HepG2 (cell line): ENCODE measurements around the gene CCDC121. TPM values are rescaled to one million over a fixed set of nuclear protein-coding genes. Genes with fewer than 3 reads are reported as not detected.
A peak's percentile ranks its signal among the peaks of the same experiment; 100 is the strongest.

Experiments used
- DPF2 ChIP-seq: sonication (generic); formaldehyde crosslinking; IDR thresholded peaks from 2 replicates; pipeline ENCODE4 v1.4.0; 2020; ENCODE audit warnings: mild to moderate bottlenecking, low read depth, missing genetic modification reagents, borderline replicate concordance
- GATAD1 ChIP-seq: IDR thresholded peaks from 2 replicates; pipeline ENCODE4 v1.6.1; 2016; ENCODE audit warnings: missing genetic modification reagents, missing compliant biosample characterization
- MTA1 ChIP-seq: sonication (generic); formaldehyde crosslinking; IDR thresholded peaks from 2 replicates; pipeline ENCODE4 v1.4.0; 2020; ENCODE audit warnings: missing genetic modification reagents, mild to moderate bottlenecking, borderline replicate concordance
- RFXAP ChIP-seq: sonication (generic); formaldehyde crosslinking; IDR thresholded peaks from 2 replicates; pipeline ENCODE4 v1.4.0; 2020; ENCODE audit warnings: missing genetic modification reagents, borderline replicate concordance
- SMYD3 ChIP-seq: sonication (generic); formaldehyde crosslinking; IDR thresholded peaks from 2 replicates; pipeline ENCODE4 v1.8.1; 2023; ENCODE audit warnings: mild to moderate bottlenecking, missing genetic modification reagents
- SOX13 ChIP-seq, 3 experiments: fragments of 450-650 bp in 1 of 3; sonication (generic) in 1 of 3; formaldehyde crosslinking in 1 of 3; IDR thresholded peaks in 2 of 3; conservative IDR thresholded peaks in 1 of 3; 2 replicates each; pipeline versions ENCODE4 v1.5.0 to v1.6.1; 2016 to 2020; ENCODE audit warnings: antibody characterized with exemption in 1 of 3, mild to moderate bottlenecking in 1 of 3, missing compliant biosample characterization in 1 of 3, missing genetic modification reagents in 1 of 3, moderate library complexity in 1 of 3
- ZBTB4 ChIP-seq: sonication (generic); formaldehyde crosslinking; IDR thresholded peaks from 2 replicates; pipeline ENCODE4 v1.4.0; 2020; ENCODE audit warnings: missing genetic modification reagents, mild to moderate bottlenecking, borderline replicate concordance
- ZNF260 ChIP-seq: sonication (generic); formaldehyde crosslinking; IDR thresholded peaks from 2 replicates; pipeline ENCODE4 v1.4.0; 2020; ENCODE audit warnings: missing genetic modification reagents, low read depth, mild to moderate bottlenecking, borderline replicate concordance
- ZNF407 ChIP-seq: sonication (generic); formaldehyde crosslinking; IDR thresholded peaks from one replicate; pipeline ENCODE4 v1.5.1; 2020; ENCODE audit warnings: mild to moderate bottlenecking, missing genetic modification reagents; ENCODE audit errors: not compliant biosample characterization
- ZNF839 ChIP-seq: sonication (generic); formaldehyde crosslinking; IDR thresholded peaks from 2 replicates; pipeline ENCODE4 v1.4.0; 2020; ENCODE audit warnings: missing genetic modification reagents, mild to moderate bottlenecking, borderline replicate concordance
- polyA plus RNA-seq, 8 experiments: library from polyadenylated mRNA; depleted of rRNA in 3 of 8; stranded (reverse) in 7 of 8; unstranded in 1 of 8; fragments of >200 nt; fragmentation: Illumina TruSeq in 4 of 8; extraction: Trizol in 4 of 8; gene quantifications; 2 replicates each; pipeline versions ENCODE4 v1.2.1 to v1.2.3, GENCODE V29; 2011 to 2016; ENCODE audit warnings: low read depth in 4 of 8, missing spikeins in 1 of 8, mixed read lengths in 1 of 8; ENCODE audit not compliant: insufficient read depth in 1 of 8
- total RNA-seq, 5 experiments: library from RNA; depleted of rRNA; stranded (reverse); fragments of >200 nt; fragmentation: Illumina TruSeq; extraction: Trizol; gene quantifications; 2 replicates each; pipeline ENCODE4 v1.2.3, GENCODE V29; 2016; ENCODE audit warnings: low read depth in 1 of 5
- TF ChIP-seq, protein P1 (sequence below): sonication (generic); formaldehyde crosslinking; IDR thresholded peaks from 2 replicates; pipeline ENCODE4 v1.8.0; 2022; ENCODE audit warnings: mild to moderate bottlenecking, missing genetic modification reagents, borderline replicate concordance

Gene CCDC121
- total and polyA plus RNA-seq, 2 of the 13 experiments (the other 11 are each of a cell fraction or from before 2014, with no cell fraction given): 1.9 to 3.0 TPM

DNA sequence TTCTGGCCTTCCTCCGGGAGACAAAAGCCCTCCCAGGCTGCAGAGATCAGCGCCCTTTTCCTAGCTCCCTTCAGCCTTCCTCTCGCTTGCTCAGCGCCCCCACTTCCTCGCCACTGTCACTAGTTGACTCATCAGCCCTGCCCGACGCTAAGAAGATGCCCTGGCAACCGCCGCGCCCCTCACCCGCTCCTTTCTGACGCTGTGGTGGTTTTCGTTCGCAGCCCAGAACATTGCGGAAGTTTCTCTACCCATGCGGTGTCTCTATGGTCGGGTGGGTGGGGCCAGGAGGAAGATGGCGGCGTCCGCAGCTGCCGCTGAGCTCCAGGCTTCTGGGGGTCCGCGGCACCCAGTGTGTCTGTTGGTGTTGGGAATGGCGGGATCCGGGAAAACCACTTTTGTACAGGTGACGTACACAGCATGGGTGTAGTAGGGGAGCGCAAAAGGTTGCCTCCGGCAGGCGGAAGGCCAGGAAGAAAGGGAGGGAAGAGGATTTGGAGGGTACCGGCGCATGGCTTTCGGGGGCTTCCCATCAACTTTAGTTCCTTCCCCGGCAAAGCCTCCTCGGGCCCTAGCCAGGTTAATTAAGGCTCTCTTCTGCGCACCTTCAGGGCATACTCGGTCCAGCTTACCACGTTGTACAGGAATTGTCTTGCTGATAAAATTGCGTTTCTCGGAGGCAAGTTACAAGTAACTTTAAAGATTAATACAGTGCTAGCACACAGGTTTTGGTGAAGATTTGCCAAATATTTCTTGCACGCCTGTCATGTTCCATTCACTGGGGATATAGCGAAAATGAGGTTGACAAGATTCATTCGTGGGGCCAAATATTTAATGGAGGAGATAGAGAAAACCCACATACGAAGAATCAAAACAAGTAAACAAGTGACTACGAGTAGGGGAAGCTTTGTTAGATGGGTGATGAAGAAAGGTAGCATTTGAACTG, at the start of gene CCDC121, which contains the start of gene GPN1 (continued):
- peak; percentile 66 for TF ChIP-seq ZNF407 (CRISPR knock-in tag)
- TF ChIP-seq GATAD1 (CRISPR knock-in tag): peak; percentile 95
- no peak for TF ChIP-seq DPF2
- peak; percentile 88 for TF ChIP-seq MTA1 (CRISPR knock-in tag)
- TF ChIP-seq ZNF839 (CRISPR knock-in tag): peak; percentile 95; the same call in 1 of the 2 replicates
- peak; percentile 60; the same call in 1 of the 2 replicates for TF ChIP-seq RFXAP (CRISPR knock-in tag)
- 0 out of 2 replicates have a peak, but pooled peaks have one; percentile 71 for TF ChIP-seq SOX13 (IDR thresholded peaks at IDR 0.05)
- peak in 1 of 2 experiments; percentile 59; a peak in 2 of 4 replicates for TF ChIP-seq SOX13 (CRISPR knock-in tag; conservative IDR thresholded peaks at IDR 0.05 in 1 of 2, IDR thresholded peaks at IDR 0.05 in 1 of 2)
- TF ChIP-seq, protein P1, sequence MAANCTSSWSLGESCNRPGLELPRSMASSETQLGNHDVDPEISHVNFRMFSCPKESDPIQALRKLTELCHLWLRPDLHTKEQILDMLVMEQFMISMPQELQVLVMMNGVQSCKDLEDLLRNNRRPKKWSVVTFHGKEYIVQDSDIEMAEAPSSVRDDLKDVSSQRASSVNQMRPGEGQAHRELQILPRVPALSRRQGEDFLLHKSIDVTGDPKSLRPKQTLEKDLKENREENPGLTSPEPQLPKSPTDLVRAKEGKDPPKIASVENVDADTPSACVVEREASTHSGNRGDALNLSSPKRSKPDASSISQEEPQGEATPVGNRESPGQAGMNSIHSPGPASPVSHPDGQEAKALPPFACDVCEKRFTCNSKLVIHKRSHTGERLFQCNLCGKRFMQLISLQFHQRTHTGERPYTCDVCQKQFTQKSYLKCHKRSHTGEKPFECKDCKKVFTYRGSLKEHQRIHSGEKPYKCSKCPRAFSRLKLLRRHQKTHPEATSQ (CRISPR knock-in tag): peak; percentile 57; the same call in 1 of the 2 replicates
- TF ChIP-seq ZBTB4 (CRISPR knock-in tag): peak; percentile 94; the same call in 1 of the 2 replicates
- no peak for TF ChIP-seq SMYD3 (CRISPR knock-in tag)
- TF ChIP-seq ZNF260 (CRISPR knock-in tag): no peak
